Bronchial epithelial cell (primary cell): Measurements from ENCODE around the gene JPH2. TPM values are rescaled to one million over a fixed set of nuclear protein-coding genes. Genes with fewer than 3 reads are reported as not detected.

ENCODE experiments used
- DNase-seq: peaks from one replicate; pipeline ENCODE4 v3.0.0-alpha.2; 2010; ENCODE audit warnings: low read depth
- FAIRE-seq: peaks from 2 replicates; lab custom pipeline; 2011; peaks lifted over from hg19 to GRCh38; lab: Jason Lieb, UNC
- H3K27me3 ChIP-seq: 2 replicates; pipeline ENCODE4 v1.5.1; 2011; ENCODE audit warnings: low read length; ENCODE audit not compliant: control insufficient read depth, insufficient read depth
- H3K36me3 ChIP-seq: 2 replicates; pipeline ENCODE4 v1.5.1; 2011; ENCODE audit warnings: low read length; ENCODE audit not compliant: control insufficient read depth, insufficient read depth
- H3K4me3 ChIP-seq: 2 replicates; pipeline ENCODE4 v1.5.1; 2011; ENCODE audit warnings: mild to moderate bottlenecking, low read depth, low read length, control low read depth
- total RNA-seq: library from RNA; depleted of rRNA; stranded (reverse); fragments of >200 nt; gene quantifications from 2 replicates; pipeline ENCODE4 v1.2.1, GENCODE V29; 2014
- TF ChIP-seq, protein P1 (sequence below): IDR thresholded peaks from 2 replicates; pipeline ENCODE4 v1.5.1; 2011; ENCODE audit warnings: mild to moderate bottlenecking, moderate library complexity, low read length, control low read depth, inconsistent platforms; ENCODE audit not compliant: insufficient read depth, severe bottlenecking

The JPH2 gene
- total RNA-seq, 1 donor from 2014 or later, result under 0.01 TPM

DNA sequence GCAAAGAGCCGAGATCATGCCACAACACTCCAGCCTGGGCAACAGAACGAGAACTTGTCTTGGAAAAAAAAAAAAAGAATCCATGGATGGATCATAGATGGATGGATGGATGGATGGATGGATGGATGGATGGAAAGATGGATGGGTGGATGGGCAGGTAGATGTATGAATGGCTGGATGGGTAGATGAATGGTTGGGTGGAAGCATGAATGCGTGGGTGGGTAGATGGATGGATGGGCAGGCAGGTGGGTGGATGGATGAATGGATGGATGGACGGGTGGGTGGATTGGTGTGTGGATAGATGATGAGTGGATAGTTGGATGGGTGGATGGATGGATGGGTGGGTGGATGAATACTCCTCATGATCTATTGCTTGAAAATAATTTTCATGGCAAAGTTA lies 1.4 kb downstream of the JPH2 start:
- no peak overlapping the region for H3K4me3 ChIP-seq
- H3K36me3 ChIP-seq, result no peaks in the 10 kb centered on the region

DNA sequence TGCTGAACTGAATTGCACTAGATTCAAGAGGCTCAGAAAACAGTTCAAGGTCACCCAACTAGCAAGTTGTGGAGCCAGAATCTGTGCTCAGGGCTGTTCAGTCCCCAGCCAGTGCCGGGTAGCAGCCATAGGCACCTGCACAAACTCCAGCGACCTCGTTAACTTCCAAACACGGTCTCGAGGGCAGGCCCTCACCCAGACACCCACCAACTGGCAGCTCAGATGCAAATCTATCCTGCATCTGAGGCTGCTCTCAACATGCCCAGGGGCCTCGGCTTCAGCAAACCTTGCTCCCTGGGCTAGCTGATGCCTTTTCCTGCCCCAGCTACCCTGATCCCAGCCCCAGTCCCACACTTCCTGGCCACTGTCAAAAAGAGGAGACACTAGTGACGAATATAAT lies 3.7 kb downstream of the JPH2 start:
- Histone ChIP-seq H3K4me3 (no peak overlapping the region), H3K36me3 (no peaks in the 10 kb centered on the region), H3K27me3 (no peaks in the 10 kb centered on the region)
- FAIRE-seq (no peak), DNase-seq (no peak)
- TF ChIP-seq, protein P1, sequence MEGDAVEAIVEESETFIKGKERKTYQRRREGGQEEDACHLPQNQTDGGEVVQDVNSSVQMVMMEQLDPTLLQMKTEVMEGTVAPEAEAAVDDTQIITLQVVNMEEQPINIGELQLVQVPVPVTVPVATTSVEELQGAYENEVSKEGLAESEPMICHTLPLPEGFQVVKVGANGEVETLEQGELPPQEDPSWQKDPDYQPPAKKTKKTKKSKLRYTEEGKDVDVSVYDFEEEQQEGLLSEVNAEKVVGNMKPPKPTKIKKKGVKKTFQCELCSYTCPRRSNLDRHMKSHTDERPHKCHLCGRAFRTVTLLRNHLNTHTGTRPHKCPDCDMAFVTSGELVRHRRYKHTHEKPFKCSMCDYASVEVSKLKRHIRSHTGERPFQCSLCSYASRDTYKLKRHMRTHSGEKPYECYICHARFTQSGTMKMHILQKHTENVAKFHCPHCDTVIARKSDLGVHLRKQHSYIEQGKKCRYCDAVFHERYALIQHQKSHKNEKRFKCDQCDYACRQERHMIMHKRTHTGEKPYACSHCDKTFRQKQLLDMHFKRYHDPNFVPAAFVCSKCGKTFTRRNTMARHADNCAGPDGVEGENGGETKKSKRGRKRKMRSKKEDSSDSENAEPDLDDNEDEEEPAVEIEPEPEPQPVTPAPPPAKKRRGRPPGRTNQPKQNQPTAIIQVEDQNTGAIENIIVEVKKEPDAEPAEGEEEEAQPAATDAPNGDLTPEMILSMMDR, result no peak

More for the DNA sequence above, 1.4 kb downstream of the JPH2 start:
- no peaks in the 10 kb centered on the region for H3K27me3 ChIP-seq
- TF ChIP-seq, protein P1, result no peak
- FAIRE-seq, result no peak
- no peak for DNase-seq

- FAIRE-seq, result no peak
- H3K4me3 ChIP-seq, result no peak overlapping the region
- TF ChIP-seq, protein P1, result no peak
- DNase-seq, result no peak
- H3K27me3 ChIP-seq, result no peaks in the 10 kb centered on the region
- H3K36me3 ChIP-seq, result no peaks in the 10 kb centered on the region
Measured at GRCh38 chr20:44182863-44183262, 4.1 kb downstream of the JPH2 start.

GRCh38 chr20:44182135-44182765 lies 4.7 kb downstream of the JPH2 start:
- TF ChIP-seq, protein P1, result no peak
- Histone ChIP-seq H3K27me3 (no peaks in the 10 kb centered on the region), H3K36me3 (no peaks in the 10 kb centered on the region), H3K4me3 (no peak overlapping the region)
- FAIRE-seq (no peak), DNase-seq (no peak)

- TF ChIP-seq, protein P1, result no peak
- H3K4me3 ChIP-seq, result no peak overlapping the region
- H3K36me3 ChIP-seq, result no peaks in the 10 kb centered on the region
- no peaks in the 10 kb centered on the region for H3K27me3 ChIP-seq
- DNase-seq (no peak), FAIRE-seq (no peak)
Measured at GRCh38 chr20:44181611-44182010, 5.4 kb downstream of the JPH2 start.

DNA sequence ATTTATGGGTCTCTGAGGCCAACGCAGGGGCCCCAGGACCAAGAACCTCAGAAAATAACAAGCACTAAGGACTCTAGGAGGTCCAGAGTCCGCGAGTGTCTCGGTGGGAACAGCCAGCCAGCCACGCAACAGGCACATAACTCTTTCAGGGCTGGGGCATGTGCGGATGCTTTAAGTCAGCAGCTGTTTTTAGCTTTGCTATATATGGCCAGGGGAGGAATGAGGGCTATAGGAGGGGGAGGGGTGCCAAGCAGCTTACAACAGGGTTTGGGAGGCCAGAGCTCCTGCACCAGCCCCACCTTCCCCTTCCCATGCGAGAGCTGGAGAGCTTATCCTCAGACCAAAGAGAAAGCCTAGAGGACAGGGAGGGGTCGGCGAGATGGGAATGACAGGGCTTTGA lies 6.2 kb downstream of the JPH2 start:
- FAIRE-seq (no peak), DNase-seq (no peak)
- H3K36me3 ChIP-seq, result no peaks in the 10 kb centered on the region
- no peak overlapping the region for H3K4me3 ChIP-seq
- H3K27me3 ChIP-seq, result no peaks in the 10 kb centered on the region
- TF ChIP-seq, protein P1, result no peak
